HG03521 (cell line): Measurements from ENCODE around the gene CCDC169.

Experiments used
- ATAC-seq: cut with Tn5 transposase; IDR thresholded peaks from one replicate; pipeline ENCODE4 v1.9.1; 2021; ENCODE audit warnings: mild to moderate bottlenecking, moderate library complexity; ENCODE audit not compliant: unreplicated experiment

CCDC169 gene

GRCh38 chr13:36244990-36245389 is 52.6 kb downstream of the CCDC169 start:
- no peak for ATAC-seq

- ATAC-seq, result no peak
Observed at GRCh38 chr13:36244073-36244472, 53.5 kb downstream of the CCDC169 start.

DNA sequence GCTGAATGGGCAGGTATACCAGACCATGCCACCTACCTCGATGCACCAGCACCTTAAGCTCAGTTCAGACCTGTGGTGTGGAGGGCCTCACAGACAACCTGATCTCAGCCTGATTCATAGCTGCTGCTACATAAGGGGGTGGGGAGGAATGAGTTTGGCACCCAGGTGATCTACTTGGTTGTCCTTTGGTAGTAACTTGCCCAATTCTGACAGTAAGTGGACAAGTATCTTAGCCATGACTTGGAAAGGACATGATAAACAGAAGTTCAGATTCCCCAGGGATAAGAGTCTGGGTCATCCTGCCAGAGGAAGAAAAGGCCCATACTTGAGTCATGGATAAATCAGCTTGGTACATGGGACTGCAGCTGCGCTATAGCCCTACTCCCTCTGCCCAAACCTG is 54.9 kb downstream of the CCDC169 start:
- ATAC-seq, result no peak

DNA sequence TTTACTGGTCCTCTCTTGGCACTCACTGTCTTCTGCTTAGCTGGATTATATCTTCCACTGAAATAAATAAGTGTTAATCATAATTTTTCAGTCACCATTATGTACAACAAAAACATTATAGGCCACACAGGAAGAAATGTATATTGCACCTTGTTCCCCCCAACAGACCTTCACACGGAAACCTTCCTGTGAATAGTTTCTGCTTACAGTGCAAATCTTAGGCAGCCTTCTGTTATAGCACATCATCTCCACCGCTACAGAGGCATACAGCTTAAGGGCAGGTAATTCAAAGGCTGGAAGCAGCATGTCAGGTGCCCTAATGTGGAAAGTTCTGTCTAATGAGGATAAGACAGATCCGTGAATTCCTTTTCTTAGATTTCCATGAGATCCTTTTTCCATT is 66.4 kb downstream of the CCDC169 start:
- no peak for ATAC-seq

DNA sequence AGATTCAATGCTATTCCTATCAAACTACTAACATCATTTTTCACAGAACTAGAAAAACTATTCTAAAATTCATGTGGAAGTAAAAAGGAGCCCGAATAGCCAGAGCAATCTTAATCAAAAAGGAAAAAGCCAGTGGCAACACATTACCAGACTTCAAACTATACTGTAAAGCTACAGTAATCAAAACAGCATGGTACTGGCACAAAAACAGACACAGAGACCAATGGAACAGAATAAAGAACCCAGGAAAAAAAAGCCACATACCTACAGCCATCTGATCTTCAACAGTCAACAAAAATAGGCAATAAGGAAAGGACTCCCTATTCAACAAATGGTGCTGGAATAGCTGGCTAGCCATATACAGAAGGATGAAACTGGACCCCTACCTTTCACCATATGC is 72.9 kb downstream of the CCDC169 start:
- no peak for ATAC-seq

DNA sequence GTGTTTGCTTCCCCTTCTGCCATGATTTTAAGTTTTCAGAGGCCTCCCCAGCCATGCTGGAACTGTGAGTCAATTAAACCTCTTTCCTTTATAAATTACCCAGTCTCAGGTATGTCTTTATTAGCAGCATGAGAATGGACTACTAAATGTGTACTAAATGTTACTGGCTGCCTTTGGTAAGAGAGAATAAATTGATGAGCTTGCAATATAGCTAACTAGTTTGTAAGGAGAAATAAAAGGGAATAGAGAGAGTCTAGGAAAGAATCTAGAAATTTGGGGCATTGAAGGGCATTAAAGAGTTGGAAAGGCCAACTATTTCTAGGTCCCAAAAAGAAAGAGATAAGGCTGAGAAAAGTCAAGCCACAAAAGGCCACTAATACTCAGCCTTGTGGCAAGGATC is 77.7 kb downstream of the CCDC169 start:
- no peak for ATAC-seq

- no peak for ATAC-seq
Observed at GRCh38 chr13:36217456-36217855, 80.2 kb downstream of the CCDC169 start.

DNA sequence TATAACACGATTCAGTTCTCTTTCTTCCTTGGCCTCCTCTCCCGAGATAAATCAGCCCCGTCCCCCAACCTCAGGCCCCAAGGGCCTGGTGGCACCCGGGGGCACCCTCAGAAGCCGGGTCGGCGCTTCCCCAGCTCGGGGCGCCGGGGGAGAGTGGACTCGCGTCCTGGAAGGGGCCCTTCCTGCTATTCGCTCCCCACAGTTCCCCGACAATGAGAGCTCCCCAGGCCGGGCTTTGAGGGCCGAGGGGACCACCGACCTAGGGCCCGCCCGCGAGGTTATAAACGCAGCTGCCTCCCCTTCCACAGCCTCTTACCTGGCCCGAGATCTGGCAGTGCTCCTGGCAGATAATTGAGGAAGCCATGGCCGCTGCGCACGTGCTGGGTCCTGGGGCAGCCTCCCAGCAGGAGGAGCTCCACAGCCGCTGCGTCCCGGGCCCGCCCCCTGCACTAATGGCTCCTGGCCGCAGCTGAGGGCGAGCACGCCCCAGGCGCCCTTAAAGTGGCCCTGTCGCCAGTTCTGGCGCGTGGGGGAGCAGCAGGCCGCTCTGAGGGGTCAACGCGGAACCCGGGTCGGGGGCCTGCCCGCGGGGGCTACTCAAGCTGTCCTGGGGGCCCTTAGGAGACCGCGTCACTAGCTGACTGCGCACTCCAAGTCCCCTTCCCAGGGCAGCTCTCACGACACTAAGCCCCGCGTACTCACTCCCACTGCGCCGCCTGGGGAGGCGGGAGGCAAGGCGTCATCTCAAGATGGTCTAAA is 83.3 kb downstream of the CCDC169 start, which contains the start of gene SOHLH2:
Gene SOHLH2, minus strand, starts transcription at position 394 of the 759 bp plus-strand sequence. Its CDS starts 30 bp downstream, at position 364.
- ATAC-seq, result no peak

- ATAC-seq, result no peak
Observed at GRCh38 chr13:36212789-36213188, 84.8 kb downstream of the CCDC169 start.

DNA sequence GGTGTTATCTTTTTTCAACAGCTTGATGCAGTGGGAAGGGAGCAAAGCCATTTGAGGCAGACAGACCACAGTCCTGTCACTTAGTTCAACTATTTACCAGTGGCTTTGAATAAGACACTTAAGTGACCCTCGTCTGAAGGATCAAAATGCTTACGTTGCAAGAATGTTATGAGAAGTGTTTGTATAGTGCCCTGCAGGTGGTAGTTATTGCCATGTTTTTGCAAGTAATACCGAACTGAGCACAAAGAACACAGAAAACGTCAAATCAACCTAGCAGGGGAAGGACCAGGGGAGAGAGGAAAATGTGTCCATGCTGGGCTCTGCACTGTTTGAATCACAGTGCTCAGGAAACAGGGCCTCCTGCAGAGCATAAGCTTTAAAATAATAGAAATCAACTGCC is 86.0 kb downstream of the CCDC169 start:
- no peak for ATAC-seq

DNA sequence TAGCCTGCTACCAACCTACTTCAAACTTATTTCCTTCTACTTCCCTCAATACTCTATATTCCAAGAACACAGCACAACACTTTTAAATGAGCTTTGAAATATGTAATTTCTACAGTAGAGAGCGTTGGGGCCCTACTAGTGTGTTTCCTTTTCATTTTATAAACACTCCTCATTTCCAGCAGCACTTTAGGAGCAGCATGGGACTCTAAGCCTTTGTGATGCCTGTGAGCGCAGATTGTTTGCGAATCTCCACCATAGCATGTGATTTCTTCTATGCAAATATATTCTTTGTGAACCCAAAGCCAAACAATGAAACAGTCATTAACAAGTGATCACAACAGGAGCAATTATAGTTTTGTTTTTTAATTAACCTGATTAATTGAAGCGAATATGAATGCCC is 86.9 kb downstream of the CCDC169 start:
- no peak for ATAC-seq

DNA sequence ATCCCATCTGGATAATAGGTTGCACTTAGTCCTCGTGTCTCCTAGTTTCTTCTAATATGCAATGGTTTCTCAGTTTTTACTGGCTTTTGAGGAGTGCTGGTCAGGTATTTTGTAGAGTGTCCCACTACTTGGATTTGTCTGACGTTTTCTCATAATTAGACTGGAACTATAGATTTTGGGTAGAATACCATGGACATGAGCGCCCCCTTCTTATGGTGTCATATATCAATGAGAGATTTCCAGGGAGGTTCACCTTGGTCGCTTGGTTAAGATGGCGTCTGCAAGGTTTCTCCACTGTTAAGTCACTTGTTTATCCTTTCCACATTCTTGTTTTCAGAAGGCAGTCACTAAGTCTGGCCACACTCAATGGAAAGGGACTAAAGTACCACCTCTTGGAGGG is 89.9 kb downstream of the CCDC169 start:
- no peak for ATAC-seq

GRCh38 chr13:36193151-36193855 is 104.3 kb downstream of the CCDC169 start:
- ATAC-seq, result no peak

- no peak for ATAC-seq
Observed at GRCh38 chr13:36192166-36192565, 105.4 kb downstream of the CCDC169 start.

DNA sequence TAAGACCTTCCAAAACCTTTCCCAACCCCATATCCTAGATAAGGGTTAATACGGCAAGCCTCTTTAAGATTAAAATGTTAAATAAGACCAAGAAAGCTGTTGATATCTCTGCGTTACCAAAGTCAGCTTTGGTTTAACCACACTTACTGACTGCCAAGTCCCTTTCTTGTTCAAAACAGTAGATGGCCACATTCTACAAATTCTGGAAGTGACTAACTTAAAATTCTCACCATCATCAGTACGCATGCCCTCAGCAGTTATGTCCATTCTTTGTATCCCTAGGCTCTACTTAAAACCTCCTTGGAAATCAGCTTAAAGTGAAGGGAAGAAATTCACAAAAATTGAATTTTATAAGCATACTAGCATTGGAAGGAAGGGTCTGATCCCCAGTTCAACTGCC is 106.8 kb downstream of the CCDC169 start:
- no peak for ATAC-seq

DNA sequence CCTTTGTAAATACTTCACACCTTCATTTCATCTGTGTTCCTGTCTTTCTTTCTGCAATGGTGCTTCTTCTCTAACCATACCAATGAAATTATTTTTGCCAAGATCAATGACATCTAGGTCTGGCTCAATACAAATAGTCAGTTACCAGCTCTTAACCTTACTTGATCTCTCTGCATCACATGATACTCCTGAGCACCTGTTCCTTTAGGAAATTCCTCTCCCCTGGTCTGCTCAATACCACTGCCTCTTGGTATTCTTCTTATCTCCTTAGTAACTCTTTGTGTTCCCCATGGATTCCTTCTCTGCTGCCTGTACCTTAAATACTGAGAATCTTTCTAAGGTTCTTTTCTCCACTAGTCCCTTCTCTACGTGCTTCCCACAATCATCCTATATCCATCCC is 109.2 kb downstream of the CCDC169 start:
- ATAC-seq, result no peak

DNA sequence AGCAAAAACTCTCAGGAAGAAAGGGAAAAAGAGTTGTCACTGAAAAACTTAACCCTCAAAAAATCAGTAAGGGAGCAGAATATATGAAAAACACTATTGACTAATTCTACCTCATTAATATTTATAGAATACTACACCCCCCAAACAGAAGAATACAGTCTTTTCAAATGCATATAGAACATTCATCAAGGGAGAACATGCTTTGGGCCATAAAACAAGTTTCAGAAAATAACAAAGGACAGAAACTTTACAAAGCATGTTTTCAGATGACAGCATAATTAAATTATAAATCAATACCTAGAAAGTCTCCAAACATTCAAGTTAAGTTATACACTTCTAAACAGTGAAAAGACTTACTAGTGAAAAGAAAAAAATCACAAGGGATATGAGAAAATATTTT is 113.7 kb downstream of the CCDC169 start:
- no peak for ATAC-seq
